Loucy (cell line): Measurements from ENCODE around the gene KIFC1.
"Not testable (repeated sequence)": the region's sequence is repeated elsewhere in the genome, so short reads cannot be mapped to it uniquely, and the experiment has no call there.

Experiments used
- H2AFZ ChIP-seq: fragments of 200-600 bp; sonication (generic); 2 replicates; pipeline ENCODE4 v1.6.0; 2016; ENCODE audit warnings: antibody characterized with exemption, mild to moderate bottlenecking, low read length, moderate library complexity
- H3F3A ChIP-seq: fragments of 200-600 bp; 2 replicates; pipeline ENCODE4 v1.6.0; 2016; ENCODE audit warnings: antibody characterized with exemption, low read depth, mild to moderate bottlenecking
- H3K27me3 ChIP-seq: fragments of 200-600 bp; sonication (generic); 2 replicates; pipeline ENCODE4 v1.6.1; 2014; ENCODE audit warnings: low read length, mild to moderate bottlenecking; ENCODE audit not compliant: insufficient read depth, poor library complexity, severe bottlenecking
- H3K36me3 ChIP-seq: fragments of 200-600 bp; sonication (generic); 2 replicates; pipeline ENCODE4 v1.6.1; 2016; ENCODE audit warnings: low read length; ENCODE audit not compliant: insufficient read depth
- H3K4me1 ChIP-seq: fragments of 200-600 bp; sonication (generic); 2 replicates; pipeline ENCODE4 v1.5.1; 2014; ENCODE audit warnings: low read length, mild to moderate bottlenecking; ENCODE audit not compliant: insufficient read depth, poor library complexity, severe bottlenecking
- H3K4me2 ChIP-seq: fragments of 200-600 bp; sonication (generic); 2 replicates; pipeline ENCODE4 v1.6.0; 2014; ENCODE audit warnings: antibody characterized with exemption, low read length, low read depth, mild to moderate bottlenecking; ENCODE audit not compliant: poor library complexity, severe bottlenecking
- H3K4me3 ChIP-seq: fragments of 200-600 bp; sonication (generic); 2 replicates; pipeline ENCODE4 v1.5.1; 2014; ENCODE audit warnings: low read length, mild to moderate bottlenecking, mixed read lengths; ENCODE audit not compliant: poor library complexity, severe bottlenecking
- H3K79me2 ChIP-seq: fragments of 200-600 bp; sonication (generic); 2 replicates; pipeline ENCODE4 v1.6.1; 2014; ENCODE audit warnings: low read length; ENCODE audit not compliant: insufficient read depth
- H3K9ac ChIP-seq: fragments of 200-600 bp; sonication (generic); 2 replicates; pipeline ENCODE4 v1.6.0; 2014; ENCODE audit warnings: mild to moderate bottlenecking, low read depth, low read length, moderate library complexity; ENCODE audit not compliant: poor library complexity, severe bottlenecking
- H3K9me2 ChIP-seq: fragments of 200-600 bp; sonication (generic); replicated peaks from 2 replicates; pipeline ENCODE4 v1.6.1; 2016; ENCODE audit warnings: low read depth, low read length, mixed read lengths
- H3K9me3 ChIP-seq: fragments of 200-600 bp; sonication (generic); 2 replicates; pipeline ENCODE4 v1.6.1; 2014; ENCODE audit warnings: mild to moderate bottlenecking, antibody characterized with exemption, low read length, low read depth; ENCODE audit not compliant: insufficient read depth
- H4K20me1 ChIP-seq: fragments of 200-600 bp; sonication (generic); 2 replicates; pipeline ENCODE4 v1.6.0; 2014; ENCODE audit warnings: antibody characterized with exemption, low read length, mild to moderate bottlenecking; ENCODE audit not compliant: insufficient read depth, poor library complexity, severe bottlenecking
- EZH2phosphoT487 ChIP-seq: fragments of 200-600 bp; IDR thresholded peaks from 2 replicates; pipeline ENCODE4 v1.6.1; 2018; ENCODE audit warnings: antibody characterized with exemption, mild to moderate bottlenecking, moderate library complexity, borderline replicate concordance
- TF ChIP-seq, protein P1 (sequence below): fragments of 200-600 bp; sonication (generic); conservative IDR thresholded peaks from 2 replicates; pipeline ENCODE4 v1.5.1; 2014; ENCODE audit warnings: mild to moderate bottlenecking, antibody characterized with exemption, low read length

Gene KIFC1

DNA sequence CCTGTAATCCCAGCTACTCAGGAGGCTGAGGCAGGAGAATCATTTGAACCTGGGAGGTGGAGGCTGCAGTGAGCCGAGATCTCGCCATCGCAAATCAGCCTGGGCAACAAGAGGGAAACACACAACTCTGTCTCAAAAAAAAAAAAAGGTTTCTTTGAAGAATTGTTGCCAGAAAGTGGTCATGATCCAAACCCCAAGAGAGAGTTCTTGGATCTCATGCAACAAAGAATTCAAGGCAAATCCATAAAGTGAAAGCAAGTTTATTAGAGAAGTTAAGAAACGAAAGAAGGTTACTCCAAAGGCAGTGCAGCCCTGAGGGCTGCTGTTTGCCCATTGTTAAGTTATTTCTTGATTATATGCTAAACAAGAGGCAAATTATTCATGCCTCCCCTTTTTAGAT lies 14.5 kb upstream of the KIFC1 start:
- no peaks in the 10 kb centered on the region for H3K9me3 ChIP-seq
- H2AFZ ChIP-seq, result 0 out of 2 replicates have a peak overlapping the region, but pooled peaks have one; percentile 19
- no peak overlapping the region for H3K9ac ChIP-seq
- no peaks in the 10 kb centered on the region for H4K20me1 ChIP-seq
- no peaks in the 10 kb centered on the region for H3K36me3 ChIP-seq
- H3K4me1 ChIP-seq, result no peaks in the 10 kb centered on the region
- TF ChIP-seq, protein P1, sequence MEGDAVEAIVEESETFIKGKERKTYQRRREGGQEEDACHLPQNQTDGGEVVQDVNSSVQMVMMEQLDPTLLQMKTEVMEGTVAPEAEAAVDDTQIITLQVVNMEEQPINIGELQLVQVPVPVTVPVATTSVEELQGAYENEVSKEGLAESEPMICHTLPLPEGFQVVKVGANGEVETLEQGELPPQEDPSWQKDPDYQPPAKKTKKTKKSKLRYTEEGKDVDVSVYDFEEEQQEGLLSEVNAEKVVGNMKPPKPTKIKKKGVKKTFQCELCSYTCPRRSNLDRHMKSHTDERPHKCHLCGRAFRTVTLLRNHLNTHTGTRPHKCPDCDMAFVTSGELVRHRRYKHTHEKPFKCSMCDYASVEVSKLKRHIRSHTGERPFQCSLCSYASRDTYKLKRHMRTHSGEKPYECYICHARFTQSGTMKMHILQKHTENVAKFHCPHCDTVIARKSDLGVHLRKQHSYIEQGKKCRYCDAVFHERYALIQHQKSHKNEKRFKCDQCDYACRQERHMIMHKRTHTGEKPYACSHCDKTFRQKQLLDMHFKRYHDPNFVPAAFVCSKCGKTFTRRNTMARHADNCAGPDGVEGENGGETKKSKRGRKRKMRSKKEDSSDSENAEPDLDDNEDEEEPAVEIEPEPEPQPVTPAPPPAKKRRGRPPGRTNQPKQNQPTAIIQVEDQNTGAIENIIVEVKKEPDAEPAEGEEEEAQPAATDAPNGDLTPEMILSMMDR, result no peak
- TF ChIP-seq EZH2phosphoT487, result no peak
- H3K4me3 ChIP-seq, result no peak overlapping the region
- H3K27me3 ChIP-seq, result no peaks in the 10 kb centered on the region
- H3K79me2 ChIP-seq, result no peaks in the 10 kb centered on the region
- no peaks in the 10 kb centered on the region for H3K9me2 ChIP-seq
- no peaks in the 10 kb centered on the region for H3F3A ChIP-seq
- H3K4me2 ChIP-seq, result no peak overlapping the region

DNA sequence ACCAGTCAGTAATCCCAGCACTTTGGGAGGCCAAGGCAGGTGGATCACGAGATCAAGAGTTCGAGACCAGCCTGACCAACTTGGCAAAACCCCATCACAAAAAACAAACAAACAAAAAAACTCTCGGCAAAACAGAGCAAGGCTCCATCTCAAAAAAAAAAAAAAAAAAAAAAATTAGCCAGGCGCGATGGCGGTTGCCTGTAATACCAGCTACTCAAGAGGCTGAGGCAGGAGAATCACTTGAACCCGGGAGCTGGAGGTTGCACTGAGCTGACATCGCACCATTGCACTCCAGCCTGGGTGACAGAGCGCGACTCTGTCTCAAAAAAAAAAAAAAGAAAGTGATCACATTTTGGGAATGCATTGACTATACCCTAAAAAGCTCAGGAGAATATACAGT lies 12.4 kb upstream of the KIFC1 start:
- H3K4me1 ChIP-seq, H3K9me2 ChIP-seq, H4K20me1 ChIP-seq, H3K4me3 ChIP-seq, H3K9ac ChIP-seq, H3F3A ChIP-seq, H2AFZ ChIP-seq, H3K36me3 ChIP-seq, H3K79me2 ChIP-seq, H3K9me3 ChIP-seq, H3K4me2 ChIP-seq, H3K27me3 ChIP-seq: not testable (repeated sequence)

DNA sequence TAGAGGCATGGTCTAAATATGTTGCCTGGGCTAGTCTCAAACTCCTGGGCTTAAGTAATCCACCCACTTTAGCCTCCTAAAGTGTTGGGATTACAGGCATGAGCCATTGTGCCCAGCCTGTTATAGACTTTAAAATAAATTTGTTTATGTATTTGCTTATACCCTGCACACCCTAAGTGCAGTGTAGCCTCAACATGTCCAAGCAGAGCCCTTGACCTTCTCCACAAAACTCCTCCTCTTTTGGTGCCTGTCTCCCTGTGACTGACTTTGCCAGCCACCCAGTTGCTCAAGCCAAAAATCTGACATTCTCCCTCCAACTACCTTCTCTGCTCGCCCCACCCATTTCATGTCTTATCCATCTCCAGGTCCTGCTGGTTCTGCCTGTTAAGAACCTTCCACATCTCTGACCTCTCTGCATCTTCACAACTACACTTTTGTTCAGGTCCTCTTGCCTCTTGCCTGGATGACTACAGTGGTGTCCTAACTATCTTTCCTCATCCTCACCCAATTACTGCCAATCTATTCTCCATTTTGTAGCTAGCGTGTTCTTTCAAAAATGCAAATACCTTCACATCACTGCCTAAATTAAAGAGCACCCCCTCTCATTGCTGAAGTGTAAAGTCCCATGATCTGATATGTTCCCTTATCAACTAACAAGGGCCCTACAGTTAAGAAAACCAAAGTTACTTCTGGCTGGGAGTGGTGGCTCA lies 11.2 kb upstream of the KIFC1 start:
- H3K4me1 ChIP-seq, result no peaks in the 10 kb centered on the region
- H3K79me2 ChIP-seq, result no peaks in the 10 kb centered on the region
- no peaks in the 10 kb centered on the region for H3K9me3 ChIP-seq
- H3K27me3 ChIP-seq, result no peaks in the 10 kb centered on the region
- H2AFZ ChIP-seq, result no peak overlapping the region
- H3F3A ChIP-seq, result no peaks in the 10 kb centered on the region
- H3K9me2 ChIP-seq, result no peaks in the 10 kb centered on the region
- H3K9ac ChIP-seq, result no peak overlapping the region
- no peaks in the 10 kb centered on the region for H3K36me3 ChIP-seq
- H3K4me2 ChIP-seq, result no peak overlapping the region
- no peaks in the 10 kb centered on the region for H4K20me1 ChIP-seq
- H3K4me3 ChIP-seq, result no peak overlapping the region
- TF ChIP-seq, protein P1, result no peak
- TF ChIP-seq EZH2phosphoT487, result no peak
